ENCODE results near the gene SHISA7. TPM values are rescaled to one million over a fixed set of nuclear protein-coding genes. Genes with fewer than 3 reads are reported as not detected.

Gene SHISA7
- total and polyA plus RNA-seq, 7 donors: 0.01 TPM; not detected in 6

DNA sequence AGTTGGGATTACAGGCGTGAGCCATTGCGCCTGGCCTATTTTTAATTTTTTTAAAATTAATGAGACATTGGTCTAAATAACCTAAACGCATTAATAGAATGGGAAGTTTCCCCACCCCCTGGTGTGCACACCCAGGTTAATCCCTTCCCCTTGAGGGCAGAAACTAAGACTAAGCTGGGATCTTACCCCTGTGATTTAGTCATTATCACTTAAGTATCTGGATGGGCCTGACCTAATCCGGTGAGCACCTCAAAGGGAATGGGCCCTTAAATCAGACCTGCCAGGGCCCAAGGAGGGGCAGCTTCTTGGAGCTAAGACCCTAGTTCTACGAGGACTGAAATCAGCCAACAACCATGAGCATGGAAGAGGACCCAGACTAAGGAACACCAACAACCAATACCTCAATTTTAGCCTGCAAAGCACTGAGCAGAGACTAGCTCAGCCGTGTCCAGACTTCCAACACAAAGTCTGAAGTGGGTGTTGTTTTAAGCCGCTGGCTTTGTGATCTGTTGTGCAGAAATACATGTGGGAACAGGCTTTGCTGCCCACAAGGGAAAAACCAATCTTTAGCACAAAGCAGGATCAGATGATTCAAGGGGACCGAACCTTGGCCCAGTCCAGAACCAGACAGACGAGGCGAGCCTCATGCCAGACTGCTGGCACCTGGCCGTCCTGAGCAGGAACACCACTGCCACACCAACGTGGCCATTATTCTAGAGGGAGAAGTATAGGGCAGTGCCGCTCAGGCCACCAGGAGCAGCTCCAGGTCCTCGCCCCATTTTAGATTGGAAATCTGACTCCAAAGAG, 42.6 kb downstream of the SHISA7 start:
- H3K9me3 ChIP-seq: no peaks in the 10 kb centered on the region
- no peak for ATAC-seq
- H3K4me1 ChIP-seq: no peaks in the 10 kb centered on the region
- DNase-seq: no peak
- peaks cover 0 to 36% of the 10 kb centered on the region in 2 donors for H3K36me3 ChIP-seq (ENCODE audit: insufficient read depth in 1 of 2, low read depth in 1 of 2)
- TF ChIP-seq, protein P1, sequence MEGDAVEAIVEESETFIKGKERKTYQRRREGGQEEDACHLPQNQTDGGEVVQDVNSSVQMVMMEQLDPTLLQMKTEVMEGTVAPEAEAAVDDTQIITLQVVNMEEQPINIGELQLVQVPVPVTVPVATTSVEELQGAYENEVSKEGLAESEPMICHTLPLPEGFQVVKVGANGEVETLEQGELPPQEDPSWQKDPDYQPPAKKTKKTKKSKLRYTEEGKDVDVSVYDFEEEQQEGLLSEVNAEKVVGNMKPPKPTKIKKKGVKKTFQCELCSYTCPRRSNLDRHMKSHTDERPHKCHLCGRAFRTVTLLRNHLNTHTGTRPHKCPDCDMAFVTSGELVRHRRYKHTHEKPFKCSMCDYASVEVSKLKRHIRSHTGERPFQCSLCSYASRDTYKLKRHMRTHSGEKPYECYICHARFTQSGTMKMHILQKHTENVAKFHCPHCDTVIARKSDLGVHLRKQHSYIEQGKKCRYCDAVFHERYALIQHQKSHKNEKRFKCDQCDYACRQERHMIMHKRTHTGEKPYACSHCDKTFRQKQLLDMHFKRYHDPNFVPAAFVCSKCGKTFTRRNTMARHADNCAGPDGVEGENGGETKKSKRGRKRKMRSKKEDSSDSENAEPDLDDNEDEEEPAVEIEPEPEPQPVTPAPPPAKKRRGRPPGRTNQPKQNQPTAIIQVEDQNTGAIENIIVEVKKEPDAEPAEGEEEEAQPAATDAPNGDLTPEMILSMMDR (IDR thresholded peaks at IDR 0.05): no peak
- WGBS, 3 donors: 83 to 87% (median 86%) methylated on average over 14 of the region's 14 CpGs
- intact Hi-C loops (cut with DNase I): no loop called here
- H3K27ac ChIP-seq: no peak overlapping the region
- no peak overlapping the region for H3K4me3 ChIP-seq
- no peaks in the 10 kb centered on the region for H3K27me3 ChIP-seq (ENCODE audit: insufficient read depth in 3 of 3, low read length in 2 of 3)

DNA sequence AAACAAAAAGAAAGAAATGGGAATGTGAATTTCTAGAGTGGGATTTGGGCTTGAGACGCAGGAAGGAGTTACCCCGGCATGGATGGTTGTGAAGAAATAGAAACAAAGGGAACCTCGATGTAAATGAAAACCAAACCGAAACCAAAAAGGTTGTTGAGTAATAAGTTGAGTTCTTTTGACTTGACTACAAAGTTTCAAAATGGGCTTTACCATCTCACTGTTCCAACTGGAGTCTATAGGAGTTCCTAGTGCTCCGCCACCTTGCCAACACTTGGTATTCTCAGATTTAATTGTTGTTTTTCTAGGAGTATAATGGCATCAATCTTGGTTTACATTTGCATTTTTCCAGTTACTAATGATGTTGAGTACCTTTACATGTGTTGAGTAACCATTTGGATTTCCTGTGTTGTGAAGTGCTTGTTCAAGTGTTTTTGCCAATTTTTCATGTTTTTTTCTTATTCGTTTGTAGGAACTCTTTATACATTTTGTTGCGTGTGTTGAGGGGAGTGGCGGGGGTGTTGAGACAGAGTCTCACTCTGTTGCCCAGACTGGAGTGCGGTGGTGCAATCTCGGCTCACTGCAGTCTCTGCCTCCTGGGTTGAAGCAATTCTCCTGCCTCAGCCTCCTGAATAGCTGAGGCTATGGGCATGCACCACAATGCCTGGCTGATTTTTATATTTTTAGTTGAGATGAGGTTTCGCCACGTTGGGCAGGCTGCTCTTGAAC, 44.7 kb downstream of the SHISA7 start:
- TF ChIP-seq, protein P1 (IDR thresholded peaks at IDR 0.05): no peak

DNA sequence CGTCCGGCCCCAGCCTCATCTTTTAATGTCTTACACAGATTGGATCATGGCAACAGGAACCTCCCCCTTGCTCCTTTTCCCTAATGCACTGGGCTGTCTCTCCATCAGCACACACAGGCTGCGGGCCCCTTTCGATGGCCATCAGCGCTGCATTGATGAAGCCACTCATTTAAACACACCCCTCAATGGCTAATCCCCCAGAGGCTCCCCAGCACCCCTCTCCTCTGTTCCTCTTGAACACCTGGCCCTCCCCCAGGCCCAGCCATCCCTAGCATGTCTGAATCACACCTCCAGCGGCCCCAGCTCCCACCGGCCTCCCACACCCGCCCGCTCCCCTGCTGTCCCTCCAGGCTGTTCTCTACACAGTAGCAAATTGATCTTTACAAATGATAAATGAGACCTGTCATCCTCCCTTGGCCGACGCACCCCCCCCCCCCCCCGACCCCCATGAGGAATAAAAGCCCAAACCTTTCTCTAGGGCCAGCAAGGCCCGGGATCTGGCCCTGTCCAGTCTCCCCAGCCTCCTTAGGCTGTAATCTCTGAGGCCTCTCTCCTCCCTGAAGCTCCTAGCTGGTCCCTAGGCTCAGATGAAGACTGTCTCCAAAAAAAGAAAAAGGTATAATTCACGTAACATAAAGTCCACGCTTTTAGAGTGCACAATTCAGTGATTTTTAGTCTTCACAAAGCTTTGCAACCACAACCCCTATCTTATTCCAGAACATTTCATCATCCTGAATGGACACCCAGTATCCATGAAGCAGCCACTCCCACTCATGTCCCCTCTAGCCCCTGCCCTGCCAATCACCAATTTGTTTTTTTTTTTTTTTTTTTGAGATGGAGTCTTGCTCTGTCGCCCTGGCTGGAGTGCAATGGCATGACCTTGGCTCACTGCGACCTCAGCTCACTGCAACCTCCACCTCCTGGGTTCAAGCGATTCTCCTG, 50.0 kb downstream of the SHISA7 start:
- WGBS, 3 donors: 70 to 73% (median 71%) methylated on average over 18 of the region's 18 CpGs
- no peaks in the 10 kb centered on the region for H3K9me3 ChIP-seq
- intact Hi-C loops (cut with DNase I): no loop called here
- H3K36me3 ChIP-seq (ENCODE audit: insufficient read depth in 1 of 2, low read depth in 1 of 2): peaks cover 6 to 42% of the 10 kb centered on the region in 2 donors
- no peaks in the 10 kb centered on the region for H3K27me3 ChIP-seq (ENCODE audit: insufficient read depth in 3 of 3, low read length in 2 of 3)
- TF ChIP-seq, protein P1 (IDR thresholded peaks at IDR 0.05): no peak
- H3K4me1 ChIP-seq: peaks cover 9% of the 10 kb centered on the region
- no peak for ATAC-seq
- no peak for DNase-seq
- no peak overlapping the region for H3K4me3 ChIP-seq
- H3K27ac ChIP-seq: no peak overlapping the region

More for the DNA sequence above, 44.7 kb downstream of the SHISA7 start:
- no peak for DNase-seq
- 82 to 91% (median 88%) methylated on average over 12 of the region's 12 CpGs for WGBS, 3 donors
- intact Hi-C loops (cut with DNase I): no loop called here
- H3K4me3 ChIP-seq: no peak overlapping the region
- no peaks in the 10 kb centered on the region for H3K4me1 ChIP-seq
- no peaks in the 10 kb centered on the region for H3K27me3 ChIP-seq (ENCODE audit: insufficient read depth in 3 of 3, low read length in 2 of 3)
- no peak for ATAC-seq
- H3K36me3 ChIP-seq (ENCODE audit: insufficient read depth in 1 of 2, low read depth in 1 of 2): peaks cover 0 to 24% of the 10 kb centered on the region in 2 donors
- no peaks in the 10 kb centered on the region for H3K9me3 ChIP-seq
- H3K27ac ChIP-seq: no peak overlapping the region

DNA sequence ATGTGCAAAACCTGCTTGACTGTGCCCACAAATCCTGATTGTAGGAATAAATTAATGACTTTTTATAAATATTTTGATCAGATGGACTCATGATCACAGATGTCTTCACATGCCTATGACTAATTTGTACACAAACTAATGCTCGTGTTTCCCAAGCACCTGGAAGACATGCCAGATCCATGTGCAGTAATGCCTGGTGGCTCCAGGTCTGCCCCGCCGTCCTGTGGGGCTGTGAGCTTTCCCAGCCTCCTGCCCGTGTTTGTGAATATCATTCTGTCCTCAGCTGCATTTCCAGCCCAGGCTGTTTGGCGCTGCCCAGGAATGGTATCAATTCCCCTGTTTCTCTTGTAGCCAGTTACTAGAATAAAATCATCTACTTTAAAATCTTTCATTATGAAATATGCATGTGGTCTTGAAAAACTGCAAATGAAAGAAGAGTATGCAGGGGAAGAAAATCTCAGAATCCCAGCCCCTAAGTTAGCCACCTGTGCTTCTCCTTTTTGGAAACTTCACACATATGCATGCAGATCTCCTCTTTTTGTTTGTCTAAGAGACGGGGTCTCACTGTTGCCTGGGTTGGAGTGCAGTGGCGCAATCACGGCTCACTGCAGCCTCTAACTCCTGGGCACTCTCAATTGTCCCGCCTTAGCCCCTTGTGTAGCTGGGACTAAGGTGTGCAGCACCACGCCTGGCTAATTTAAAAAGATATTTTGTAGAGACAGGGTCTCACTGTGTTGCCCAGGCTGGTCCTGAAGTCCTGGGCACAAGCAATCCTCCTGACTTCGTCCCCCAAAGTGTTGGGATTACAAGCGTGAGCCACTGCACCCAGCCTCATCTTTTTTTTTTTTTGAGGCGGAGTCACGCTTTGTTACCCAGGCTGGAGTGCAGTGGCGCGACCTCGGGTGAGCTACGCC, 51.1 kb downstream of the SHISA7 start:
- ATAC-seq (peak in 2 of 4 donors; percentile 53 to 61), DNase-seq (no peak)
- Histone ChIP-seq H3K4me1 (peaks cover 20% of the 10 kb centered on the region), H3K4me3 (no peak overlapping the region), H3K9me3 (no peaks in the 10 kb centered on the region), H3K36me3 (ENCODE audit: insufficient read depth in 1 of 2, low read depth in 1 of 2) (peaks cover 8 to 53% of the 10 kb centered on the region in 2 donors), H3K27me3 (ENCODE audit: insufficient read depth in 3 of 3, low read length in 2 of 3) (no peaks in the 10 kb centered on the region), H3K27ac (no peak overlapping the region)
- TF ChIP-seq, protein P1 (IDR thresholded peaks at IDR 0.05): no peak
- intact Hi-C loops (cut with DNase I): no loop called here
- WGBS, 3 donors: 76 to 88% (median 78%) methylated on average over 18 of the region's 18 CpGs

Measured in psoas muscle (tissue), 8 donors.